Measurements from ENCODE around the gene RAI1.

Gene RAI1

GRCh38 chr17:17749025-17749772 lies 67.9 kb downstream of the RAI1 start:
- H3K27ac Mint-ChIP-seq = peak overlapping the region; percentile 12 to 51 (median 48)
- peaks cover 62% of the 10 kb centered on the region for H3K4me1 Mint-ChIP-seq
- TF ChIP-seq, protein P1, sequence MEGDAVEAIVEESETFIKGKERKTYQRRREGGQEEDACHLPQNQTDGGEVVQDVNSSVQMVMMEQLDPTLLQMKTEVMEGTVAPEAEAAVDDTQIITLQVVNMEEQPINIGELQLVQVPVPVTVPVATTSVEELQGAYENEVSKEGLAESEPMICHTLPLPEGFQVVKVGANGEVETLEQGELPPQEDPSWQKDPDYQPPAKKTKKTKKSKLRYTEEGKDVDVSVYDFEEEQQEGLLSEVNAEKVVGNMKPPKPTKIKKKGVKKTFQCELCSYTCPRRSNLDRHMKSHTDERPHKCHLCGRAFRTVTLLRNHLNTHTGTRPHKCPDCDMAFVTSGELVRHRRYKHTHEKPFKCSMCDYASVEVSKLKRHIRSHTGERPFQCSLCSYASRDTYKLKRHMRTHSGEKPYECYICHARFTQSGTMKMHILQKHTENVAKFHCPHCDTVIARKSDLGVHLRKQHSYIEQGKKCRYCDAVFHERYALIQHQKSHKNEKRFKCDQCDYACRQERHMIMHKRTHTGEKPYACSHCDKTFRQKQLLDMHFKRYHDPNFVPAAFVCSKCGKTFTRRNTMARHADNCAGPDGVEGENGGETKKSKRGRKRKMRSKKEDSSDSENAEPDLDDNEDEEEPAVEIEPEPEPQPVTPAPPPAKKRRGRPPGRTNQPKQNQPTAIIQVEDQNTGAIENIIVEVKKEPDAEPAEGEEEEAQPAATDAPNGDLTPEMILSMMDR (IDR thresholded peaks at IDR 0.05; ENCODE audit: unreplicated experiment in 3 of 3) = no peak
- H3K27me3 Mint-ChIP-seq (ENCODE audit: low read depth) = no peaks in the 10 kb centered on the region
- H3K36me3 Mint-ChIP-seq (ENCODE audit: low read depth) = no peaks in the 10 kb centered on the region
- H3K9me3 Mint-ChIP-seq = no peaks in the 10 kb centered on the region
- no peak overlapping the region for H3K4me3 Mint-ChIP-seq

DNA sequence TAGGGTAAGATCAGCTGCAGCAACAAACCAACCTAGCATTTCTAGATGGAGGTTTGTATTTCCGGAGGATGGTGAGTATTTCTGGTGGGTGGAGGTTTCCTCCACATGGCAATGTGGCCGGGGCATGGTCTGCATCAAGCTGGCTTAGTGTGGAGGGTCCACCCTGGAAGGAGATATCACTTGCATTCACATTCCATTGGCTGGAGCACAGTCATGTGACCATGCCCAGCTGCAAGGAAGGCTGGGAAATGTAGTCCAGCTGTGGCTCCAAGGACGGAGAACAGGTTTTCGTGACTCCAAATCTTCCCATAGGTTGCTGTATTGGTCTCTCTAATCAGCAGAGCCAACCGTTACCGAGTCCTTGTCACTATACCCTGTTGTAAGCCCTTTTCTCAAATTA lies 68.7 kb downstream of the RAI1 start:
- no peak overlapping the region for H3K4me3 Mint-ChIP-seq
- no peaks in the 10 kb centered on the region for H3K27me3 Mint-ChIP-seq (ENCODE audit: low read depth)
- H3K36me3 Mint-ChIP-seq (ENCODE audit: low read depth) = no peaks in the 10 kb centered on the region
- H3K9me3 Mint-ChIP-seq = no peaks in the 10 kb centered on the region
- TF ChIP-seq, protein P1 (IDR thresholded peaks at IDR 0.05; ENCODE audit: unreplicated experiment in 3 of 3) = no peak
- peaks cover 60% of the 10 kb centered on the region for H3K4me1 Mint-ChIP-seq
- peak overlapping the region; percentile 12 to 51 (median 48) for H3K27ac Mint-ChIP-seq

- peak overlapping the region in 1 of 3 experiments; percentile 28 for H3K4me3 Mint-ChIP-seq
- no peaks in the 10 kb centered on the region for H3K36me3 Mint-ChIP-seq (ENCODE audit: low read depth)
- H3K27ac Mint-ChIP-seq = peak overlapping the region; percentile 79 to 93 (median 92)
- no peaks in the 10 kb centered on the region for H3K27me3 Mint-ChIP-seq (ENCODE audit: low read depth)
- no peaks in the 10 kb centered on the region for H3K9me3 Mint-ChIP-seq
- TF ChIP-seq, protein P1 (IDR thresholded peaks at IDR 0.05; ENCODE audit: unreplicated experiment in 3 of 3) = no peak
- H3K4me1 Mint-ChIP-seq = peaks cover 55% of the 10 kb centered on the region
These were observed 69.6 kb downstream of the RAI1 start for GRCh38 chr17:17750881-17751280.

- Mint-ChIP-seq H3K27ac (peak overlapping the region; percentile 79 to 93 (median 92)), H3K4me3 (peak overlapping the region; percentile 38 to 75 (median 50)), H3K36me3 (ENCODE audit: low read depth) (no peaks in the 10 kb centered on the region), H3K9me3 (no peaks in the 10 kb centered on the region), H3K27me3 (ENCODE audit: low read depth) (no peaks in the 10 kb centered on the region), H3K4me1 (peaks cover 58% of the 10 kb centered on the region)
- TF ChIP-seq, protein P1 (IDR thresholded peaks at IDR 0.05; ENCODE audit: unreplicated experiment in 3 of 3) = no peak
These were observed 70.3 kb downstream of the RAI1 start for GRCh38 chr17:17751489-17752088.

DNA sequence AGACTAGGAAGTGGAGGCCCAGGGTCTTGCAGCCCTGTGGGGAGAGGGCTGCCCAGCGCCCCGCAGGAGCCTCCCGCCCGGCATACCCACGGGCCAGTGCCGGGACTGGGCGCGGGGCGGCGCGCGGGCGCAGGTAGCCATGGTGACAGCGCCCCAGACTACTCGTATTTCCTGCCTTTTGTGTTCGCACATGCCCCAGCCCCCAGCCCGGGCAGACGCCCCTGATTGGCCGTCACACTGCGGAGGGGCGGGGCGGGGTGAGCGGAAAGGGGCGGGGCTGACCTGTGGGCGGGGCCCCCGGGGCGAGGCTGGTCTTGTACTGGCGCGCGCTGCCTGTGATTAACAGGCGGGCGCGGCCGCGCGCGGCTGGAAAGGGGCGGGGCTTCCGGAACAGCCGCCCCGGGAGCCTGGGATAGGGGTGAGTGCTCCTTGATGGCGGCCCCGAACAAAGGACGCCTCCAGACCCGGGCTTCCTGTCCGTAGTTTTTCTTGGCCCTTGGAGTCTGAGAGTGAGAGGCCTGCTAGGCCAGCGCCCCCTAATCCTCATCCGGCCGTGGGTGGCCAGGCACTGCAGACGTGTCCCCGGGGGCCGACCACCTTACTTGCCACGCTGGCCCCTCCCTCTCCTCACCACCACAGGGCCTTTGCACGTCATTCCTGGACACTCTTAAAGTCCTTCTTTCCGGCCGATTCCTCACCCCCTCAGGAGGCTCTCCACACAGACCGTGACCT lies 71.0 kb downstream of the RAI1 start:
- Mint-ChIP-seq H3K27me3 (ENCODE audit: low read depth) (no peaks in the 10 kb centered on the region), H3K4me3 (peak overlapping the region; percentile 81 to 85 (median 83)), H3K9me3 (no peaks in the 10 kb centered on the region), H3K27ac (peak overlapping the region; percentile 80 to 94 (median 92)), H3K4me1 (peaks cover 54% of the 10 kb centered on the region), H3K36me3 (ENCODE audit: low read depth) (no peaks in the 10 kb centered on the region)
- TF ChIP-seq, protein P1 (IDR thresholded peaks at IDR 0.05; ENCODE audit: unreplicated experiment in 3 of 3) = no peak

All from nephron (organoid).